SK-N-SH (cell line): ENCODE results near the gene PLEKHG1. TPM values are rescaled to one million over a fixed set of nuclear protein-coding genes. Genes with fewer than 3 reads are reported as not detected.

ENCODE experiments used
- CTCF ChIA-PET: fragments of 300-600, 350-600 bp; formaldehyde crosslinking; extraction: SDS; loops from one replicate; lab custom pipeline; 2021; lab: Yijun Ruan, JAX
- POLR2A ChIA-PET: fragments of 350-600 bp; sonication (Branson Sonifier 250); formaldehyde crosslinking; extraction: SDS; loops from one replicate; lab custom pipeline; 2020; ENCODE audit warnings: antibody characterized with exemption, inconsistent platforms; lab: Yijun Ruan, JAX
- DNase-seq: peaks from one replicate; pipeline ENCODE4 v3.0.0; 2012
- H2AFZ ChIP-seq: fragments of 200-600 bp; sonication (generic); 2 replicates; pipeline ENCODE4 v1.8.1; 2016; ENCODE audit warnings: antibody characterized with exemption, mild to moderate bottlenecking, low read depth
- H3F3A ChIP-seq: fragments of 200-600 bp; sonication (generic); replicated peaks from 2 replicates; pipeline ENCODE3; 2016; ENCODE audit warnings: antibody characterized with exemption, mild to moderate bottlenecking; ENCODE audit not compliant: insufficient read depth
- H3K27ac ChIP-seq, 2 experiments: fragments of 200-500 bp in 1 of 2; fragments of 200-600 bp in 1 of 2; sonication (Bioruptor generic) in 1 of 2; sonication (generic), shearing (Covaris generic) in 1 of 2; 2 replicates each; pipeline versions ENCODE4 v1.5.1 to v1.6.1; 2014 to 2016; ENCODE audit warnings: low read depth in 2 of 2, inconsistent platforms in 1 of 2, low read length in 1 of 2, mild to moderate bottlenecking in 1 of 2, mixed read lengths in 1 of 2
- H3K27me3 ChIP-seq: fragments of 200-600 bp; sonication (generic), shearing (Covaris generic); 2 replicates; pipeline ENCODE4 v1.6.1; 2016; ENCODE audit warnings: mixed run types; ENCODE audit not compliant: insufficient read depth
- H3K36me3 ChIP-seq, 2 experiments: fragments of 200-500 bp in 1 of 2; fragments of 200-600 bp in 1 of 2; sonication (Bioruptor generic) in 1 of 2; sonication (generic) in 1 of 2; replicated peaks in 1 of 2; 2 replicates each; pipeline versions ENCODE3 to v1.5.1; 2014 to 2016; ENCODE audit warnings: low read length in 1 of 2, mild to moderate bottlenecking in 1 of 2; ENCODE audit not compliant: insufficient read depth in 2 of 2, control insufficient read depth in 1 of 2
- H3K4me1 ChIP-seq, 2 experiments: fragments of 200-500 bp in 1 of 2; fragments of 200-600 bp in 1 of 2; sonication (Bioruptor generic) in 1 of 2; sonication (generic), shearing (Covaris generic) in 1 of 2; 2 replicates each; pipeline versions ENCODE4 v1.5.1 to v1.6.1; 2014 to 2016; ENCODE audit warnings: low read depth in 1 of 2, low read length in 1 of 2, mixed run types in 1 of 2; ENCODE audit not compliant: insufficient read depth in 2 of 2, control insufficient read depth in 1 of 2
- H3K4me2 ChIP-seq: fragments of 200-600 bp; sonication (generic), shearing (Covaris generic); 2 replicates; pipeline ENCODE4 v1.6.1; 2017; ENCODE audit warnings: mixed run types
- H3K4me3 ChIP-seq, 2 experiments: fragments of 200-500 bp in 1 of 2; fragments of 200-600 bp in 1 of 2; sonication (Bioruptor generic) in 1 of 2; sonication (generic), shearing (Covaris generic) in 1 of 2; 2 replicates each; pipeline versions ENCODE4 v1.5.1 to v1.8.1; 2014 to 2016; ENCODE audit warnings: low read depth in 2 of 2, inconsistent platforms in 1 of 2, low read length in 1 of 2, mild to moderate bottlenecking in 1 of 2, mixed read lengths in 1 of 2, moderate library complexity in 1 of 2
- H3K79me2 ChIP-seq: fragments of 200-600 bp; sonication (generic); 2 replicates; pipeline ENCODE4 v1.8.1; 2017; ENCODE audit warnings: mild to moderate bottlenecking; ENCODE audit not compliant: insufficient read depth
- H3K9ac ChIP-seq: fragments of 200-600 bp; sonication (generic); 2 replicates; pipeline ENCODE4 v1.6.1; 2017; ENCODE audit warnings: mixed run types
- H3K9me2 ChIP-seq: fragments of 200-600 bp; sonication (generic); 2 replicates; pipeline ENCODE4 v1.6.1; 2017; ENCODE audit warnings: mixed run types
- H3K9me3 ChIP-seq: fragments of 200-600 bp; sonication (generic); 2 replicates; pipeline ENCODE4 v1.6.1; 2017; ENCODE audit warnings: mixed run types, mild to moderate bottlenecking, moderate library complexity
- H4K20me1 ChIP-seq: fragments of 200-600 bp; sonication (generic); 2 replicates; pipeline ENCODE4 v1.6.1; 2017; ENCODE audit warnings: mild to moderate bottlenecking, mixed run types; ENCODE audit not compliant: insufficient read depth
- CHD2 ChIP-seq: fragments of 150-350 bp; IDR thresholded peaks from 2 replicates; pipeline ENCODE4 v1.6.1; 2018; ENCODE audit warnings: low read length; ENCODE audit not compliant: partially characterized antibody
- ELF1 ChIP-seq: IDR thresholded peaks from 2 replicates; pipeline ENCODE4 v1.4.0; 2012
- EZH2phosphoT487 ChIP-seq: fragments of 200-600 bp; sonication (generic); IDR thresholded peaks from 2 replicates; pipeline ENCODE4 v1.6.1; 2017; ENCODE audit warnings: low read depth, mixed run types, mild to moderate bottlenecking, antibody characterized with exemption, moderate library complexity, borderline replicate concordance
- FOSL2 ChIP-seq: IDR thresholded peaks from 2 replicates; pipeline ENCODE4 v1.4.0; 2012; ENCODE audit warnings: low read depth, mild to moderate bottlenecking, moderate library complexity, borderline replicate concordance
- NRF1 ChIP-seq: IDR thresholded peaks from 2 replicates; pipeline ENCODE4 v1.6.1; 2012; ENCODE audit warnings: low read depth, mild to moderate bottlenecking, low read length
- RCOR1 ChIP-seq: fragments of 150-350 bp; IDR thresholded peaks from 2 replicates; pipeline ENCODE4 v1.6.1; 2017; ENCODE audit warnings: antibody characterized with exemption, low read length
- RFX5 ChIP-seq: IDR thresholded peaks from 2 replicates; pipeline ENCODE4 v1.6.1; 2012; ENCODE audit warnings: mild to moderate bottlenecking, improper control_type of control experiment, low read length
- SIN3A ChIP-seq: IDR thresholded peaks from 2 replicates; pipeline ENCODE4 v1.6.1; 2012; ENCODE audit warnings: low read depth, mild to moderate bottlenecking, low read length, moderate library complexity, borderline replicate concordance
- SMC3 ChIP-seq: IDR thresholded peaks from 2 replicates; pipeline ENCODE4 v1.6.1; 2012; ENCODE audit warnings: low read depth, low read length, improper control_type of control experiment
- TAF1 ChIP-seq: IDR thresholded peaks from 2 replicates; pipeline ENCODE4 v1.6.1; 2012; ENCODE audit warnings: low read depth, mild to moderate bottlenecking, low read length, moderate library complexity, borderline replicate concordance
- TEAD4 ChIP-seq: IDR thresholded peaks from 2 replicates; pipeline ENCODE4 v1.4.0; 2012; ENCODE audit warnings: mild to moderate bottlenecking, borderline replicate concordance; ENCODE audit not compliant: insufficient read depth
- WGBS: methylation state at CpG from one replicate; pipeline ENCODE4 v1.1.6; 2017; ENCODE audit warnings: low lambda C conversion rate; 5-methylcytosine and 5-hydroxymethylcytosine counted together
- polyA plus RNA-seq, 3 experiments: library from polyadenylated mRNA; depleted of rRNA; stranded (reverse); fragments of >200 nt; gene quantifications; 2 replicates each; pipeline ENCODE4 v1.2.3, GENCODE V29; 2012
- TF ChIP-seq, protein P1 (sequence below): IDR thresholded peaks from 2 replicates; pipeline ENCODE4 v1.4.0; 2012; ENCODE audit warnings: low read depth, borderline replicate concordance
- TF ChIP-seq, protein P2 (sequence below): IDR thresholded peaks from 2 replicates; pipeline ENCODE4; 2012
- TF ChIP-seq, protein P3 (sequence below): IDR thresholded peaks from 2 replicates; pipeline ENCODE4 v1.6.1; 2012; ENCODE audit warnings: mild to moderate bottlenecking, low read depth, low read length, moderate library complexity
- TF ChIP-seq, protein P4 (sequence below): fragments of 150-350 bp; IDR thresholded peaks from 2 replicates; pipeline ENCODE4 v1.6.1; 2017; ENCODE audit warnings: antibody characterized with exemption, low read length, low read depth, borderline replicate concordance

The PLEKHG1 gene
- polyA plus RNA-seq, 1 of the 3 experiments (the other 2 are of a cell fraction), result 0.02 TPM

DNA sequence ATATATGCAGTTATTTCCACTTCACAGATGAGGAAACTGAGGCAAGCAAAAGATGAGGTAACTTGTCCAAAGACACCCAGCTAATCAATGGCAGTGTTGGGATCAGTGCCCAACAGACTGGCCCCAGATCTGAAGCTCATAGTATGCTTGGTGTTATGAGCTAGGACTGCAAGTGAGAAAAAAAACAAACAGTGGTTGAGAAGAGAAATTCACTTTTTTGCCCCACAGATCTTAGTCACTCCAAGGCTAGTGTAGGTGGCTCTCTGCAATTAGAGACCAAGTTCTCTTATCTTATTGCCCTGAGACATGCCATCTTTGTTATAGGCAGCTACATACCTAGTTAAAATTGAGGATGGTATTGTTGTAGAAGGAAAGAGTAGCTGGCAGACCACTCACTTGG lies 16.3 kb downstream of the PLEKHG1 start:
- no peak for DNase-seq
- no peak for TF ChIP-seq TAF1
- TF ChIP-seq SMC3, result no peak
- TF ChIP-seq, protein P1, sequence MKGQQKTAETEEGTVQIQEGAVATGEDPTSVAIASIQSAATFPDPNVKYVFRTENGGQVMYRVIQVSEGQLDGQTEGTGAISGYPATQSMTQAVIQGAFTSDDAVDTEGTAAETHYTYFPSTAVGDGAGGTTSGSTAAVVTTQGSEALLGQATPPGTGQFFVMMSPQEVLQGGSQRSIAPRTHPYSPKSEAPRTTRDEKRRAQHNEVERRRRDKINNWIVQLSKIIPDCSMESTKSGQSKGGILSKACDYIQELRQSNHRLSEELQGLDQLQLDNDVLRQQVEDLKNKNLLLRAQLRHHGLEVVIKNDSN, result no peak
- TF ChIP-seq ELF1, result no peak
- TF ChIP-seq RFX5, result no peak
- TF ChIP-seq, protein P2, sequence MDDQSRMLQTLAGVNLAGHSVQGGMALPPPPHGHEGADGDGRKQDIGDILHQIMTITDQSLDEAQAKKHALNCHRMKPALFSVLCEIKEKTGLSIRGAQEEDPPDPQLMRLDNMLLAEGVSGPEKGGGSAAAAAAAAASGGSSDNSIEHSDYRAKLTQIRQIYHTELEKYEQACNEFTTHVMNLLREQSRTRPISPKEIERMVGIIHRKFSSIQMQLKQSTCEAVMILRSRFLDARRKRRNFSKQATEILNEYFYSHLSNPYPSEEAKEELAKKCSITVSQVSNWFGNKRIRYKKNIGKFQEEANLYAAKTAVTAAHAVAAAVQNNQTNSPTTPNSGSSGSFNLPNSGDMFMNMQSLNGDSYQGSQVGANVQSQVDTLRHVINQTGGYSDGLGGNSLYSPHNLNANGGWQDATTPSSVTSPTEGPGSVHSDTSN, result no peak
- TF ChIP-seq SIN3A, result no peak
- TF ChIP-seq, protein P3, sequence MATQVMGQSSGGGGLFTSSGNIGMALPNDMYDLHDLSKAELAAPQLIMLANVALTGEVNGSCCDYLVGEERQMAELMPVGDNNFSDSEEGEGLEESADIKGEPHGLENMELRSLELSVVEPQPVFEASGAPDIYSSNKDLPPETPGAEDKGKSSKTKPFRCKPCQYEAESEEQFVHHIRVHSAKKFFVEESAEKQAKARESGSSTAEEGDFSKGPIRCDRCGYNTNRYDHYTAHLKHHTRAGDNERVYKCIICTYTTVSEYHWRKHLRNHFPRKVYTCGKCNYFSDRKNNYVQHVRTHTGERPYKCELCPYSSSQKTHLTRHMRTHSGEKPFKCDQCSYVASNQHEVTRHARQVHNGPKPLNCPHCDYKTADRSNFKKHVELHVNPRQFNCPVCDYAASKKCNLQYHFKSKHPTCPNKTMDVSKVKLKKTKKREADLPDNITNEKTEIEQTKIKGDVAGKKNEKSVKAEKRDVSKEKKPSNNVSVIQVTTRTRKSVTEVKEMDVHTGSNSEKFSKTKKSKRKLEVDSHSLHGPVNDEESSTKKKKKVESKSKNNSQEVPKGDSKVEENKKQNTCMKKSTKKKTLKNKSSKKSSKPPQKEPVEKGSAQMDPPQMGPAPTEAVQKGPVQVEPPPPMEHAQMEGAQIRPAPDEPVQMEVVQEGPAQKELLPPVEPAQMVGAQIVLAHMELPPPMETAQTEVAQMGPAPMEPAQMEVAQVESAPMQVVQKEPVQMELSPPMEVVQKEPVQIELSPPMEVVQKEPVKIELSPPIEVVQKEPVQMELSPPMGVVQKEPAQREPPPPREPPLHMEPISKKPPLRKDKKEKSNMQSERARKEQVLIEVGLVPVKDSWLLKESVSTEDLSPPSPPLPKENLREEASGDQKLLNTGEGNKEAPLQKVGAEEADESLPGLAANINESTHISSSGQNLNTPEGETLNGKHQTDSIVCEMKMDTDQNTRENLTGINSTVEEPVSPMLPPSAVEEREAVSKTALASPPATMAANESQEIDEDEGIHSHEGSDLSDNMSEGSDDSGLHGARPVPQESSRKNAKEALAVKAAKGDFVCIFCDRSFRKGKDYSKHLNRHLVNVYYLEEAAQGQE, result no peak
- TF ChIP-seq FOSL2, result no peak
- H3K27me3 ChIP-seq, result no peaks in the 10 kb centered on the region; the same call in 1 of the 2 replicates
- no peaks in the 10 kb centered on the region for H4K20me1 ChIP-seq
- CTCF ChIA-PET, result no interaction called here
- no peak overlapping the region for H3K4me3 ChIP-seq
- no peak overlapping the region for H3K9ac ChIP-seq
- H3K4me1 ChIP-seq, result no peaks in the 10 kb centered on the region; a peak in 1 of 4 replicates
- no peak overlapping the region for H2AFZ ChIP-seq
- no peaks in the 10 kb centered on the region for H3K9me3 ChIP-seq
- no peak overlapping the region for H3K27ac ChIP-seq
- H3K79me2 ChIP-seq, result no peaks in the 10 kb centered on the region
- H3K4me2 ChIP-seq, result no peak overlapping the region
- H3K36me3 ChIP-seq, result no peaks in the 10 kb centered on the region
- H3K9me2 ChIP-seq, result no peaks in the 10 kb centered on the region
- POLR2A ChIA-PET, result no interaction called here
- H3F3A ChIP-seq, result no peaks in the 10 kb centered on the region

DNA sequence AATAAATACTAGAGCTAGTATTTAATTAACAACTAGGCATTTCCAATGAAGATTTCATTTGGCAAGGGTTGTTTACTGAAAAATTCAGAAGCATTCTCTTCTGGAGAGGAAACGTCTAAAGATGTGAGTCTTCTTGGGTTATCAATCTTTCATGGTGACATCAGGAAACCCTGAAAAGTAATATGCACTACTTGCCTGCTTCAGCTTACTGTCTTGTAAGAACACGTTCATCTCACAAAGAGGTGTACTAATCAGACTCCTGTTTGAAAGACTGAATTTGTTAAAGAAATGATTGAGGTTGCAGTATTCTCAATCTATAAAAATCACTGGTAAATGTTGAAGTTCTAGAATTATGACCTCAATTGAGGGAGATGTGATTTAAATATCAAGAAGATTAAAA lies 16.9 kb downstream of the PLEKHG1 start:
- H3K9ac ChIP-seq, result no peak overlapping the region
- no peaks in the 10 kb centered on the region; a peak in 1 of 4 replicates for H3K4me1 ChIP-seq
- H3K79me2 ChIP-seq, result no peaks in the 10 kb centered on the region
- H3K27ac ChIP-seq, result no peak overlapping the region
- ChIA-PET CTCF (no interaction called here), POLR2A (no interaction called here)
- no peak for DNase-seq
- WGBS, result 7% methylated on average over 2 of the region's 2 CpGs
- no peaks in the 10 kb centered on the region for H4K20me1 ChIP-seq
- no peak for TF ChIP-seq TEAD4
- no peak for TF ChIP-seq EZH2phosphoT487
- no peak for TF ChIP-seq CHD2
- TF ChIP-seq SMC3, result no peak
- TF ChIP-seq, protein P3, result no peak
- no peak for TF ChIP-seq RCOR1
- TF ChIP-seq, protein P4, sequence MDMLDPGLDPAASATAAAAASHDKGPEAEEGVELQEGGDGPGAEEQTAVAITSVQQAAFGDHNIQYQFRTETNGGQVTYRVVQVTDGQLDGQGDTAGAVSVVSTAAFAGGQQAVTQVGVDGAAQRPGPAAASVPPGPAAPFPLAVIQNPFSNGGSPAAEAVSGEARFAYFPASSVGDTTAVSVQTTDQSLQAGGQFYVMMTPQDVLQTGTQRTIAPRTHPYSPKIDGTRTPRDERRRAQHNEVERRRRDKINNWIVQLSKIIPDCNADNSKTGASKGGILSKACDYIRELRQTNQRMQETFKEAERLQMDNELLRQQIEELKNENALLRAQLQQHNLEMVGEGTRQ, result no peak
- TF ChIP-seq NRF1, result no peak
- H3K9me3 ChIP-seq, result no peaks in the 10 kb centered on the region
- no peak overlapping the region for H3K4me2 ChIP-seq
- H3F3A ChIP-seq, result no peaks in the 10 kb centered on the region
- H3K9me2 ChIP-seq, result no peaks in the 10 kb centered on the region
- H2AFZ ChIP-seq, result no peak overlapping the region
- H3K36me3 ChIP-seq, result no peaks in the 10 kb centered on the region
- H3K4me3 ChIP-seq, result no peak overlapping the region
- no peaks in the 10 kb centered on the region; the same call in 1 of the 2 replicates for H3K27me3 ChIP-seq
